ENCODE data around the gene RGS7.
"Not testable (repeated sequence)": the region's sequence is repeated elsewhere in the genome, so short reads cannot be mapped to it uniquely, and the experiment has no call there.

RGS7 gene

GRCh38 chr1:241202401-241202800 is 154.6 kb downstream of the RGS7 start:
- no peaks in the 10 kb centered on the region for H3K4me1 ChIP-seq (ENCODE audit: control insufficient read depth, insufficient read depth, low read length)
- H3K36me3 ChIP-seq (ENCODE audit: insufficient read depth, low read length), result no peaks in the 10 kb centered on the region
- no peak overlapping the region for H3K4me2 ChIP-seq (ENCODE audit: low read length)
- H3K4me3 ChIP-seq (ENCODE audit: low read length), result no peak overlapping the region
- no peaks in the 10 kb centered on the region for H3K9me3 ChIP-seq (replicated peaks; ENCODE audit: low read length)
- no peak overlapping the region for H3K9ac ChIP-seq (ENCODE audit: low read depth, low read length)
- H3K27me3 ChIP-seq (ENCODE audit: control insufficient read depth, insufficient read depth, low read length), result no peaks in the 10 kb centered on the region

DNA sequence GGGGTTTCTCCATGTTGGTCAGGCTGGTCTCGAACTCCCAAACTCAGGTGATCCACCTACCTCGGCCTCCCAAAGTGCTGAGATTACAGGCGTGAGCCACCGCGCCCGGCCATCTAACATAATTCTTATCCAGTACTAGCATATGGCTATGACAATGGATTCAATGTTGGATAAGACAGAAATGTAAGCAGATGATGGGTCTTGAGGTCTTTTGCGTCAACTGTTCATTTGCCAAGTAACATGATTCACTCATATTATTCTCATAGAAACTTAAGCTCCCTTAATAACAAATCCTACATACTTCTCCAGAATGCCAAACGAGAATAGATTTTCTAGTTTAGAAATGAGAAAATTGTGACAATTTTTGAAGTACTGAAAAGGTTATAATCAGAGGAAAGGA is 170.3 kb downstream of the RGS7 start:
- Histone ChIP-seq H3K9me3 (replicated peaks; ENCODE audit: low read length) (no peaks in the 10 kb centered on the region), H3K4me1 (ENCODE audit: control insufficient read depth, insufficient read depth, low read length) (peaks cover 19% of the 10 kb centered on the region), H3K36me3 (ENCODE audit: insufficient read depth, low read length) (no peaks in the 10 kb centered on the region), H3K9ac (ENCODE audit: low read depth, low read length) (no peak overlapping the region), H3K4me3 (ENCODE audit: low read length) (no peak overlapping the region), H3K27me3 (ENCODE audit: control insufficient read depth, insufficient read depth, low read length) (no peaks in the 10 kb centered on the region), H3K4me2 (ENCODE audit: low read length) (no peak overlapping the region)

- no peaks in the 10 kb centered on the region for H3K9me3 ChIP-seq (replicated peaks; ENCODE audit: low read length)
- H3K27me3 ChIP-seq (ENCODE audit: control insufficient read depth, insufficient read depth, low read length), result no peaks in the 10 kb centered on the region
- H3K36me3 ChIP-seq (ENCODE audit: insufficient read depth, low read length), result no peaks in the 10 kb centered on the region
- H3K4me2 ChIP-seq (ENCODE audit: low read length), result no peak overlapping the region
- peaks cover 19% of the 10 kb centered on the region for H3K4me1 ChIP-seq (ENCODE audit: control insufficient read depth, insufficient read depth, low read length)
- H3K9ac ChIP-seq (ENCODE audit: low read depth, low read length), result no peak overlapping the region
- no peak overlapping the region for H3K4me3 ChIP-seq (ENCODE audit: low read length)
Observed at GRCh38 chr1:241181971-241182370, 175.0 kb downstream of the RGS7 start.

DNA sequence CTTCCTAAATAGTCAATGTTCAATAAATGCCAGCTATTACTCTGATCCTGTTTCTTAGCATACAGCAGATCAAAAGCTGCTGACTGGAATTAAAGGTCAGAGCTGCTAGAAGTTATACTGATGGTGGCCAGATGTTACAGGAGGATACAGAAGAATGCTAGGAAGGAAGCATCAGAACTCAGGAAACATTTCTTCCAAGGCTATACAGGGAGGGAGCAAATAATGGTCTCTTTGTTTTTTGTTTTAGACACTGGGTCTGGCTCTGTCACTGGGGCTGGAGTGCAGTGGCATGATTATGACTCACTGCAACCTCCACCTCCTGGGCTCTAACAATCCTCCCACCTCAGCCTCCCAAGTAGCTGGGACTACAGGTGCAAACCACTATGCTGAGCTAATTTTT is 175.5 kb downstream of the RGS7 start:
- H3K36me3 ChIP-seq (ENCODE audit: insufficient read depth, low read length), result no peaks in the 10 kb centered on the region
- no peak overlapping the region for H3K9ac ChIP-seq (ENCODE audit: low read depth, low read length)
- no peak overlapping the region for H3K4me3 ChIP-seq (ENCODE audit: low read length)
- H3K9me3 ChIP-seq (replicated peaks; ENCODE audit: low read length), result no peaks in the 10 kb centered on the region
- H3K4me2 ChIP-seq (ENCODE audit: low read length), result no peak overlapping the region
- no peaks in the 10 kb centered on the region for H3K27me3 ChIP-seq (ENCODE audit: control insufficient read depth, insufficient read depth, low read length)
- H3K4me1 ChIP-seq (ENCODE audit: control insufficient read depth, insufficient read depth, low read length), result peaks cover 19% of the 10 kb centered on the region

GRCh38 chr1:241180569-241180968 is 176.4 kb downstream of the RGS7 start:
- Histone ChIP-seq H3K4me2 (ENCODE audit: low read length) (no peak overlapping the region), H3K9me3 (replicated peaks; ENCODE audit: low read length) (no peaks in the 10 kb centered on the region), H3K4me1 (ENCODE audit: control insufficient read depth, insufficient read depth, low read length) (peaks cover 12% of the 10 kb centered on the region), H3K27me3 (ENCODE audit: control insufficient read depth, insufficient read depth, low read length) (no peaks in the 10 kb centered on the region), H3K36me3 (ENCODE audit: insufficient read depth, low read length) (no peaks in the 10 kb centered on the region), H3K4me3 (ENCODE audit: low read length) (no peak overlapping the region), H3K9ac (ENCODE audit: low read depth, low read length) (no peak overlapping the region)

DNA sequence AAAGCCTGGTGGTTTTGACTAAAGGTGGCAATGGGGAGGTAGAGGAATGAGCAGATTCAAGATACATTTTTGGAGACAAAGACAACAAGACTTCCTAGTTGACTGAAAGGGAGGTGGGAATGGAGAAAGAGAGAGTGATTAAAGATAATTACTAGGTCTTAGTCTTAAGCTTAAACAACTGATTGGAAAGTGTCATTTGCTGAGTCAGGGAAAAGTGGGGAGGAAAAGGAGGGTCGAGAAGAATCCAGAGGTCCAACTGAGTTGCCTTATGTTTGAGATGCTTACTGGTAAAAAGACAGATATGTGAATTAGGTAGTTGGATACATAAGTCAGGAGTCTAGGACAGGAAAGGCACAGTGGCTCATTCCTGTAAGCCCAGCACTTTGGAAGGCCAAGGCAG is 179.3 kb downstream of the RGS7 start:
- no peak overlapping the region for H3K4me2 ChIP-seq (ENCODE audit: low read length)
- H3K9me3 ChIP-seq (replicated peaks; ENCODE audit: low read length), result no peaks in the 10 kb centered on the region
- H3K27me3 ChIP-seq (ENCODE audit: control insufficient read depth, insufficient read depth, low read length), result no peaks in the 10 kb centered on the region
- H3K9ac ChIP-seq (ENCODE audit: low read depth, low read length), result no peak overlapping the region
- no peak overlapping the region for H3K4me3 ChIP-seq (ENCODE audit: low read length)
- H3K36me3 ChIP-seq (ENCODE audit: insufficient read depth, low read length), result no peaks in the 10 kb centered on the region
- H3K4me1 ChIP-seq (ENCODE audit: control insufficient read depth, insufficient read depth, low read length), result peaks cover 2% of the 10 kb centered on the region

- Histone ChIP-seq H3K4me3 (ENCODE audit: low read length) (no peak overlapping the region), H3K9me3 (replicated peaks; ENCODE audit: low read length) (no peaks in the 10 kb centered on the region), H3K9ac (ENCODE audit: low read depth, low read length) (no peak overlapping the region), H3K27me3 (ENCODE audit: control insufficient read depth, insufficient read depth, low read length) (no peaks in the 10 kb centered on the region), H3K36me3 (ENCODE audit: insufficient read depth, low read length) (no peaks in the 10 kb centered on the region), H3K4me1 (ENCODE audit: control insufficient read depth, insufficient read depth, low read length) (peaks cover 7% of the 10 kb centered on the region), H3K4me2 (ENCODE audit: low read length) (no peak overlapping the region)
Observed at GRCh38 chr1:241172486-241172885, 184.5 kb downstream of the RGS7 start.

GRCh38 chr1:241171991-241172390 is 185.0 kb downstream of the RGS7 start:
- Histone ChIP-seq H3K4me2 (ENCODE audit: low read length) (no peak overlapping the region), H3K36me3 (ENCODE audit: insufficient read depth, low read length) (no peaks in the 10 kb centered on the region), H3K9me3 (replicated peaks; ENCODE audit: low read length) (no peaks in the 10 kb centered on the region), H3K9ac (ENCODE audit: low read depth, low read length) (no peak overlapping the region), H3K4me1 (ENCODE audit: control insufficient read depth, insufficient read depth, low read length) (peaks cover 7% of the 10 kb centered on the region), H3K27me3 (ENCODE audit: control insufficient read depth, insufficient read depth, low read length) (no peaks in the 10 kb centered on the region), H3K4me3 (ENCODE audit: low read length) (no peak overlapping the region)

DNA sequence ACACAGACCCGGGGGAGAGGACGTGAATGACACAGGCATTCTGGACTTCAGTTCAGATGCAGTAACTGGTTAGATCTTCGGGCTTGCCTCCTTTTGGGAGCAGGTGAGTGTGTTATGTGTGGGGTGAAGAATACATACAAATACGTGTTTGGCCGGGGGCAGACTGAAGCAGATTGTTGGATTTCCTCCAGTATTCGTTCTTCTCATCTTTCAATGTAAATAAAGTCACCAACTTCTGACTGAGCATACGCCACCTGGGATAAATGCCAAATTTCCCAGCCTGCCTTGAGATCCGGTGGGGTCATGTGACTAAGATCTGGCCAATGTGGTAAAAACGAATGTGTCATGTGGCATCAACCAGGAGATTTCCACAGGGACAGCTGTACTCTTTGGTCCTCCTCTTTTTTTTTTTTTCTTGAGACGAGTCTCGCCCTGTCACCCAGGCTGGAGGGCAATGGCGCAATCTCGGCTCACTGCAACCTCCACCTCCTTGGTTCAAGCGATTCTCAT is 189.8 kb downstream of the RGS7 start:
- Histone ChIP-seq H3K27me3 (ENCODE audit: control insufficient read depth, insufficient read depth, low read length) (no peaks in the 10 kb centered on the region), H3K4me1 (ENCODE audit: control insufficient read depth, insufficient read depth, low read length) (no peaks in the 10 kb centered on the region), H3K4me2 (ENCODE audit: low read length) (no peak overlapping the region), H3K9ac (ENCODE audit: low read depth, low read length) (no peak overlapping the region), H3K4me3 (ENCODE audit: low read length) (no peak overlapping the region), H3K36me3 (ENCODE audit: insufficient read depth, low read length) (no peaks in the 10 kb centered on the region), H3K9me3 (replicated peaks; ENCODE audit: low read length) (no peaks in the 10 kb centered on the region)

DNA sequence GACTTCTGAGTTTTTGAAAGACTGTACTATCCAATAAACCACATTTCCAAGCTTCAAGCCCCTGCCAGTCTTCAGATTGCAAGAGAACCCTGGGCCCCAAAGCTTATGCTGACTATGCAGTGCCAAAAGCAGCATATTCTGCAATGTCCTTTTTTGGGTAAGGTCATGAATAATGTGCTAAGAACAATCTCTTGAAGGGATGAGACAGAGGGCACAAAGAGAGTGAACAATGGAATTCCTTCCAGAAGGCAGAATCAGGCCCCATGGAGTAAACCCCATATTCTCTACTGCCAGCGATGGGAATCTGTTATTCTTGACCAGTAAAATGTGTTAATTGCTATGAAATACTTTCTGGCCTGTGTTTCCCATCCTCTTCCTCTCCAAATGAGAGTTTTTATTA is 190.4 kb downstream of the RGS7 start:
- no peak overlapping the region for H3K9ac ChIP-seq (ENCODE audit: low read depth, low read length)
- H3K36me3 ChIP-seq (ENCODE audit: insufficient read depth, low read length), result no peaks in the 10 kb centered on the region
- H3K9me3 ChIP-seq (replicated peaks; ENCODE audit: low read length), result no peaks in the 10 kb centered on the region
- H3K4me3 ChIP-seq (ENCODE audit: low read length), result no peak overlapping the region
- no peaks in the 10 kb centered on the region for H3K27me3 ChIP-seq (ENCODE audit: control insufficient read depth, insufficient read depth, low read length)
- H3K4me1 ChIP-seq (ENCODE audit: control insufficient read depth, insufficient read depth, low read length), result no peaks in the 10 kb centered on the region
- H3K4me2 ChIP-seq (ENCODE audit: low read length), result no peak overlapping the region

DNA sequence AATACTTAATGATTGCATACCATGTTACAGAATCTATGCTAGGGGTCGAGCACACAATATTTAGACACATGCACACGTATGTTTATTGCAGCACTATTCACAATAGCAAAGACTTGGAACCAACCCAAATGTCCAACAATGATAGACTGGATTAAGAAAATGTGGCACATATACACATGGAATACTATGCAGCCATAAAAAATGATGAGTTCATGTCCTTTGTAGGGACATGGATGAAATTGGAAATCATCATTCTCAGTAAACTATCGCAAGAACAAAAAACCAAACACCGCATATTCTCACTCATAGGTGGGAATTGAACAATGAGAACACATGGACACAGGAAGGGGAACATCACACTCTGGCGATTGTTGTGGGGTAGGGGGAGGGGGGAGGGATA is 191.7 kb downstream of the RGS7 start:
- not testable (repeated sequence) for H3K9me3 ChIP-seq (replicated peaks; ENCODE audit: low read length); H3K9ac ChIP-seq (ENCODE audit: low read depth, low read length); H3K27me3 ChIP-seq (ENCODE audit: control insufficient read depth, insufficient read depth, low read length); H3K4me1 ChIP-seq (ENCODE audit: control insufficient read depth, insufficient read depth, low read length); H3K4me2 ChIP-seq (ENCODE audit: low read length); H3K36me3 ChIP-seq (ENCODE audit: insufficient read depth, low read length); H3K4me3 ChIP-seq (ENCODE audit: low read length)

GRCh38 chr1:241163363-241163762 is 193.6 kb downstream of the RGS7 start:
- Histone ChIP-seq H3K9me3 (replicated peaks; ENCODE audit: low read length) (no peaks in the 10 kb centered on the region), H3K4me2 (ENCODE audit: low read length) (no peak overlapping the region), H3K4me3 (ENCODE audit: low read length) (no peak overlapping the region), H3K4me1 (ENCODE audit: control insufficient read depth, insufficient read depth, low read length) (no peaks in the 10 kb centered on the region), H3K36me3 (ENCODE audit: insufficient read depth, low read length) (no peaks in the 10 kb centered on the region), H3K27me3 (ENCODE audit: control insufficient read depth, insufficient read depth, low read length) (no peaks in the 10 kb centered on the region), H3K9ac (ENCODE audit: low read depth, low read length) (no peak overlapping the region)
